ENCODE data around the gene TGM6.

TGM6 gene

DNA sequence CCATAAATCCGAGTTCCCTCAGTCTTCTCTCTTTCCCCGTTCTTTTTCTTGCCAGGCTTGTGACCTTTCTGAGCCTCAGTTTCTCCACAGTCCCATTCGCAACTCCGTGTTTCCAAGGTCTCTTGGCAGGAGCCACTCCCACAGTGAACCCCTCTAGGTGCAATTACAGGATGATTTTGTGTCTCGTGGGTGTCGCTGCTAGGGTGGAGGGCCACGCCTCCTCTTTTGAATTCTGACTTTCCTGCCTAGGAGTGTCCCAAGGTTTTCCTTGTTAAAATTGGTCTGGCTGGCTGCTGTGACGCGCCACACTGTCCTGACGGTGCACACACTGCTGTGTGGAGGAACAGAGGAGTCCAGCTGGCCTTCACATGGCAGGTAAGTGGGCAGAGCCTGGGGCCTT, at the start of gene TGM6:
Gene TGM6 (plus strand): TSS at position 301 of the 400 bp plus-strand sequence. CDS start 68 bp downstream, at position 369.
- no peak for DNase-seq

DNA sequence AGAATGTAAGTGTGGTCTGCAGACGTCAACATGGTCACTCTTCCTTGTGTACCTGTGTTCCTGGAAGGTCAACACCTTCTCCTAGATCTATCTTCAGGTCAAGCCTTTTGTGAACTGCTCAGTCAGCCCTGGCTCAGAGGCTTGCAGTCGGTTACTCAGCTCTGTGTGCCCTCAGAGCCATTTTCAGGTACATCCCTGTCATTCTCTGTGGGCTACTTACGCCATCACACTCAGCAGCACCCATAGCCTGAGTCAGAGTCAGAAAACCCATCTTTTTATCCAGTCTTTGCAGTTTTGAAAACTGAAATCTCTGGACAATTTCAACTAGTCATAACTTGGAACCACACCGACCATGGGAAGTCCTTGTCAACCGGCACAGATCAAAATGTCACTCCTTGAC, 49.6 kb upstream of the TGM6 start:
- DNase-seq: no peak

DNA sequence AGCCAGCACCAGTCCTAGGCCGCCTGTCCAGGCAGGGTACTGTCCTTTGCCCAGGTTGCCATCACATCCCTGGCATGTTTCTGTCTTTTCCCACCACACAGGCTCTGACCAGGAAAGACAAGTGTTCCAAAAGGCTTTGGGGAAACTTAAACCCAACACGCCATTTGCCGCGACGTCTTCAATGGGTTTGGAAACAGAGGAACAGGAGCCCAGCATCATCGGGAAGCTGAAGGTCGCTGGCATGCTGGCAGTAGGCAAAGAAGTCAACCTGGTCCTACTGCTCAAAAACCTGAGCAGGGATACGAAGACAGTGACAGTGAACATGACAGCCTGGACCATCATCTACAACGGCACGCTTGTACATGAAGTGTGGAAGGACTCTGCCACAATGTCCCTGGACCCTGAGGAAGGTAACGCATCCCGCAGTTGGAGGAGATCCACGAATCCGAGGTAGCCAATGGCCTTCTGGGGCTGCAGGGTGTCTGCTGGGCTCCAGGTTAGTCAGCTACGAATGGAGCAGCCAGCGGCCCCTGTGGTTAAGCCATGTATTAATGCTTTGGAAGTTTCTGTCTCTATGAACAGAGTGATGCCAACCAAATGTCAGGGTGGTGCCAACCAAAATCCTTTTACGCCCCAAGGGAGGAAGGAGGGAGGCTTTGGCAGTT, 48.7 kb upstream of the TGM6 start:
- DNase-seq: no peak

DNA sequence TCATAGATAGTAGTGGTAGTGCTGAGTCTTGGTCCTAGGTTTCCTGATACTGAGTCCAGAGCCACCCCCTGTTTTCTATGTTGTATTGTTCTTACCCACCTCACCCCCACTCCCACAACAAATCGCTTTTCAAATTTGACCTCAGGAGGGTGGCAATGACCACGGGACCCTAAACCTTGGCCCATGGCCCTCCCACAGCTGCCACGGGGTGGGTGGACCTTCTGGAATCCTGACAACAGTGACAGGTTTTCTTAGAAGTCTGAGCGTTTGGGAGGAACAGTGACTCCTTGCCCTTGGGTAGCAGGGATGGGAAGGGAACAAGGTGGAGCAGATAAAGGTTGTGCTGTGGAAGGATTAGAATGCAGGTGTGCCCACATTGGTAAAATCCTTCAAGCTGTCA, 48.0 kb upstream of the TGM6 start:
- DNase-seq: no peak

DNA sequence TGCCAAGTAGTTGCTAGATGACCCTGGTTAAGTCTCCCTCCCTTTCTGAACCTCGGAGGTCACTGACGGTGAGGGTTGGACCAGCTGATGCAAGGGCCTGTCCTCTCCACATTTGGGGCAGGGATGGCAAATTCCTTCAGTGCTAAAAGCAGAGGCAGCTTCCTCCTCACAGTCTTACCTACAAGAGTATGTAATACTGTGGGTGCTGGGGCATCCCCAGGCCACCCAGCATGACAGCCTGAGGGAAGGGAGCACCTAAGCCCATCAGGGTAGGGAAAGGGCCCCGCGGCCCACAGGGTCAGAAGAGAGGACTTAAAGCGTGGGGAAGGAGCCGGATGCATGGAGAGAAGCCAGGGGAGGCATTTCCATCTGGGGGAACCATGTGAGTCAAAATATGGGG, 46.9 kb upstream of the TGM6 start:
- no peak for DNase-seq

DNA sequence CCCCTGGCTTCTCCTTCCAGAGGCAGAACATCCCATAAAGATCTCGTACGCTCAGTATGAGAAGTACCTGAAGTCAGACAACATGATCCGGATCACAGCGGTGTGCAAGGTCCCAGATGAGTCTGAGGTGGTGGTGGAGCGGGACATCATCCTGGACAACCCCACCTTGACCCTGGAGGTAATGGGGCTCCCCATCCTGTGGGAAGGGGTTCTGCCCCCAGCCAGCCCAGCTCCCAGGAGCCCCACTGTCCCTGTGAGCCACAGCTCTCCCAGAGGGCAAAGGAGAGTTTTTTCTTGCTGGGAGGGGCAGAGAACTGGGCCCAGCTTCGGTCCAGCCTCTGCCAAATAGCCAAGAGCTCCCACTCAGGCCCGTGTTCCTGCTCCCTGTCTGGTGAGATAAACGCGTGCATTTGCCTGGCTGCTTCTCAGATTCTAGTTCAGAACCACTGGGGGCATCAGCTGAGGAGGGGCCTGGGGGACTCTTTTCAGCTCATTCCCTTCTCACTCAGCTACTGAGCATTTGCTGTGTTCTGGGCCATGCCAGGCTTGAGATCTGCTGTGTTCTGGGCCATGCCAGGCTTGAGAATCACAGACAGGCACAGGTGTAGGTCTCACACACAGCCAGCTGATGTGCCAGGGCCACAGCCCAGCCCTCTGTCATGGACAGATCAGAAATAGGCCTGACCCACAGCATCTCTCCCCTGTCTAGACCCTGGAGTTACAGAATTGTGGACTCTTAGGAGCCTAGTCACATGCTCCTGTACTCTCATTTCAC, 45.4 kb upstream of the TGM6 start:
- DNase-seq: no peak

DNA sequence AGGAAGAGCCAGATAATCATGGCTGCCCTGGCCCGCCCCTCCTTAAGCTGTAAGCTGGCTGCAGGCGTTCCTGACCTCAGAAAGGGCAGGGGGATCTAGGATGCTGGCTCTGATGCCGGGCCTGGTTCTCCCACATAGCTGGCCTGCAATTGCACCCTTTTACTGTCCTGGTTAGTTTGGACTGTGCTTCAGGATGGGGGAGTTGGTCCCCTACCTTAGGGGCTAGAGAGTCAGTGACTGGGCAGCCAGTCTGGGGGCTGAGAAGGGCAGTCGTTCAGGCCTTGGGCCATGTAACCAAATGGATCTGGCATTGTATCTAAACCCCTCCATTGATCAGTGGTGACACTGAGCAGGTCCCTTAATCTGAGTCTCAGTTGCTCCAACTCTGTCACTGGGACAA, 44.2 kb upstream of the TGM6 start:
- DNase-seq: no peak

DNA sequence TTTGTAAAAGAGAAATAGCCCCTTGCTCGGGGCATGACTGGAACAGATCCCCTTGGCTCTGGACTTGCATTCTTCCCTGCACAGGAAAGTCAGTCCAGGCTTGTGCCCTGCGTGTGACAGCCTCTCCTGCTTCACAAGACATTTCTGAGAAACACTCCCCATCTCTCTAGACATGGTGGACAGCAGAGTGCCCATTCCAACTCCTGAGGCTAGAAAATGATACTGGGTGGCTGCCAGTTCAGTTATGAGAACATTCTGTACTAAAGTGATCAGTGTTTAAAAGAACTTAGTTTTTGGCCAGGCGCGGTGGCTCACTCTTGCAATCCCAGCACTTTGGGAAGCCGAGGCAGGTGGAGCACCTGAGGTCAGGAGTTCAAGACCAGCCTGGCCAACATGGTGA, 43.6 kb upstream of the TGM6 start:
- no peak for DNase-seq

DNA sequence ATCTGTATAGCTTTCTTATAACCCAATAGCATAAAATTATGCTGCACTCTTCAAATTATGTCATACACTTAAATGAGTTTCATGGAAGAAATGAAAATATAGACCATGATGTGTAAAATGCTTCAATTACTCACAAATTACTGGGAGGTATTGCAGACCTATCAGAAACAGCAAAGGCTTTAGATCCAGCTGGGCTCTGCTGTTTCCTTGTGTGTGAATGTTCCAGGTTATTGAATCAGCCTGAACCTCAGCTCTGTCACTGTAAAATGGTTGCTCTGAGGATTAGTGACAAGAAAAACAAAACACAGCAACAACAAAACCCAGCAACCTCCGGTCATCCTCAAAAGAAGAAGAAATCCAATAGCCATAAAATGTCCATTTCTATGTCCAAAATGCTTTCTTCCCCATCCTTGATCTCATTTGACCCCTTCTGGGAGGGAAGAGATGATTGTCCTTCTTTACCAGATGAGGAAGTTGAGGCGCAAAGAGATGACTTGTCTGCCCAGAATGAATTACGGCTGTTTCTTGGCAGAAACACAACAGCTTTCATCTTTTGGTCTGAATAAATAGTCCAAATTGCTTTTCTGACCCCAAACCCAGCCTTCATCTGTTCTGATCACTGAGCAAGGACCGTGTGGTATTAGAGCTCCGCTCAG, 42.2 kb upstream of the TGM6 start:
- DNase-seq: no peak

DNA sequence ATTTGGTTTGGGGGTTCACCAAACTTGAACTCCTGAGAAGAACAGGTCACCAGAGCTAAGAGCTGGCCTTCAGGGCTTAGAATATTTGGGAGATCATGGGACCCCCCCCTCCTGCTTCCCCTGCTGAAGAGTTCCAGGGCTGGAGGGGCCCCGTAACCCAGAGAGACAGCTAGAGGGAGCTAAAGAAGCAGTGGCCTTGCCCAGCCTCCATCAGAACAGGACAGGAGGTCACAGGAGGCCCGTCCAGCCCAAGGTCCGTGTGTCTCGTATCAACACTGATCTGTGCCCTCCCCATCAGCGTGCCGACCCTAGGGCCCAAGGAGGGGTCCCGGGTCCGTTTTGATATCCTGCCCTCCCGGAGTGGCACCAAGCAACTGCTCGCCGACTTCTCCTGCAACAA, 40.6 kb upstream of the TGM6 start:
- no peak for DNase-seq

DNA sequence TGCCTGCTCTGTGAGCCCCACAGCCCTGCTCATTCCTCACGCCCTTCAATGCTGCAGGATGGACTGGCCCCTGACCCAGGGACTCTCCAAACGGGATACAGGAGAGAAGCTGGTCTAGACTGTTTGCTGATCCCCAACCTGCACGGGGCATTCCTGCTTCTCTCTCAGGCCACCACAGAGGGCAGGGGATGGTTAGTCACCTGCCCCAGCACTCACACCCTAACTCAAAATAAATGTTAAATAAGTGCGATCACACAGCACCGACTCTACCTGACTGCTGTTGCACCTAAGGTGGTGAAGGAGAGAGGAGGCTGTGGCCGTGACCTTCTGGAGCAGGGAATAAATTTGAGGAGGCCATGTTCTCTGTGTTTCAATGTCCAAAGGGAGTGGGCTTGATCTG, 39.9 kb upstream of the TGM6 start:
- no peak for DNase-seq

DNA sequence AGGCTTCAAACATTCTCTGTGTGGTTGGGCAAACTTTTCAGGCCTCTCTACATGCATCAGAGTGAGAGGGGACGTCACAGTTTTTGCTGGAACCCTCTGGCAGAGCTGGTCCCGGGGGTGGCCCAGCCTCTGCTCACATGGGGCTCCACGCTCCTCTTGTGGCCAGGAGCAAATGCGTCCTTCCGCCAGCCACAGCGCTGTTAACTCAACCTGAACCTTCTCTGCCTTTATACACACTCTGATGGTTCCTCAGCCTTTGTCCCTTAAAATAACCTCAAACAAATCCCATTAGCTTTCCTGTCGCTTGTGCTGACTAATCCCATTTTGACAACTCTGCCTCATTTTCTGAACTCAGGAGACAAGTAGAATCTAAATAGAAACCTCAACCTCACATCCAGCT, 39.4 kb upstream of the TGM6 start:
- DNase-seq: no peak

DNA sequence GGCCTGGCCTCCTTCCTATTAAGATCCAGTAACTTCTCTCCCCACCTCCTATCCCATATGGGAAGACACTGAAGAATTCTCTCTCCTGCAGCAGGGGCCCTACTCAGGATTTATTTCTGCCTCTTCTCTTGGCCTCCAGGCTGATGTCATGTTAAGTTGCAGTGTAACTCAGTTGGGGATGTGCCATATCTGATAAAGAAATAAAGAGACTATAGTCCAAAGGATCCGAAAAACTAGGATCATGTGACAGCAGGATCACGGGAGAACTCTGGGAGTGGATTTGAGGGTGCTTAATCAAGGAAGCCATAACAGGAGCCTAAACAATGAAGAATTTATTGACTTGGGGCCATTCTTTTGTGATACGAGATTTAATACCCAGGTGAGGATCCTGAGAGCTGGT, 38.5 kb upstream of the TGM6 start:
- no peak for DNase-seq

DNA sequence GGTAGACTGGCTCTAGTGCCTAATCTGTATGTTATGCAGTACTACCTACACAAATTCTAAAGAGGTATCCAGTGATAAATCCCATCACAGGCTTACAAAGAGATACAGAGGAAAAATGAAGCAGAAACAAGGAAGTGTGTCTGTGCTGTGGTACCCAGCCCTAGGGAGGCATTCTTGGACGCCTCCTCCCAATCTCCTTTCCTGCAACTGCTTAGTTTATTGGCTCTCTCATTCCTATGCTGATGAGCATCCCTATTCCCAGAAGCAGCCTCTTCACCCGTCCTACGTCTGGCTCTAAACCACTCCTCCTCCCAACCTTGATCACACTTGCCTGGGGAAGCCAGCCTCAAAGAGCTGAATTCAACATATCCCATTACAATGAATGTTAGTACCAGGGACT, 34.5 kb upstream of the TGM6 start:
- no peak for DNase-seq

DNA sequence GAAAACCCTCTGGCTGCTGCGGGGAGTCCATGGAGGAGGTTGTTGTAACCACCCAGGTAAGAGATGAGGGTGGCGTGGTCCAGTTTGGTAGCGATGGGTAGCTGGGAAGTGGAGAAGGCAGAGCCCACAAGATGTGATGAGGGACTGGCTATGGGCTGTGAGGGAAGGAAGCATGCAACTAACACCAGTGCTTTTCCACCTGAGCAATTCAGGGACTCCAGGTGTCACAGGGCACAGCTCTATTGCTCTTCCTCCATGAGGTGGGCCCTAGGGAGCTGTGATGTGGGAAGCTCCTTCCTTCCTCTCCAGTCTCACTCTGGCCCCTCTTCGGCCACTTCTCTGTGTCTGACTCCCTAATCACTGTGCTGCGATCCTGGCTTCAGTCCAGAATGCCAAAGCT, 32.4 kb upstream of the TGM6 start:
- no peak for DNase-seq

DNA sequence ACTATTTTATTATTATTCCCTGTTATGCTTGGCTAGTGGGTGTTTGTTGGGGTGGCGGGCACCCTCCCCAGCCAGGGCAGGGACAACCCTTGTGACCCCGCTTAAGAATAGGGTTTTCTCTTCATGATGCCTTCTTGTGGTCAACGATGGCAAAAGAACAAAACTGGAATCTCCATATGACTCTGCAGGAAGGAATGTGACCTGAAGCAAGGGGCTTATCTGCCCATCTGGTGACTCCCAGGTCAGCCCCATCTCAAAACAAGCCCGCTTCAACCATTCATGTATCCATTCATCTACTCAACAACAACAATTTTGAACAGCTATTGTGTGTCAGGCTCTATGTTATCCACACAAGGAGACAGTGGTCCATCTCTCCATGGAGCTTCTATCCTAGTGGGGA, 30.9 kb upstream of the TGM6 start:
- no peak for DNase-seq

DNA sequence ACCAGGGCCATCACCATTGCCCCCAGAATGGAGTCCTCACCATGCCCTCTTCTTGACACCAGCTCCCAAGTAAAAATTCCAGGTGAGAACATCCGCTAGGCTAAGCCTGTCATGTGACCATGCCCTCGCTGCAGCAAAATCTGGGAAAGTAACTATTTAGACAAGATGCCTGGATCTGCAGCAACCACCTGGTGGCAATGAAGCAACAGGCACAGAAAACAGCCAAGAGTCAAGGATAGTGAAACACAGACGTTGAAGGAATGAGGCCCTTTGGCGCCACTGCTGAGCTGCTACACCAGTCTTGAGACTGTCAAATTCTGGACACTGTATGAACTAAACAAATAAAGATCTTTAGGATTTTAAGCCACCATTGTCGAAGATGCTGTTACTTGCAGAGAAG, 30.1 kb upstream of the TGM6 start:
- DNase-seq: no peak

DNA sequence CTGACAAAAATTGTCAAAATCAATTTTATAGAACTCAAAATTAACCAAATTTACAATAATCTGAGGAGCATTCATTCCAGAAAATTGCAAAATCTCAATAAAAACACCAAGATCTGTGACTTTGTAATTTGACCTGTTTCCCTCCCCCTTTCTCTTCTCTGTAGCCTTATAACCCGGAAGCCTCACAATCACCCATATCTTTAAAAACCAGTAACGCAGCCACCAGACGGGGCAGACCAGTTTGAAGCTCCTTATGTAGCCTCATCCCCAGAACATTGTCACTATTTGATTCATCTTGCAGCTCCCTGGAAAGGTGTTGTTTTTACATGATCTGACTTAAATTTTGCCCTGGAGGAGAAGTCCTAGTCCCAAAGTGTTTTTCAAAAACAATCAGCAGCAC, 27.5 kb upstream of the TGM6 start:
- no peak for DNase-seq

DNA sequence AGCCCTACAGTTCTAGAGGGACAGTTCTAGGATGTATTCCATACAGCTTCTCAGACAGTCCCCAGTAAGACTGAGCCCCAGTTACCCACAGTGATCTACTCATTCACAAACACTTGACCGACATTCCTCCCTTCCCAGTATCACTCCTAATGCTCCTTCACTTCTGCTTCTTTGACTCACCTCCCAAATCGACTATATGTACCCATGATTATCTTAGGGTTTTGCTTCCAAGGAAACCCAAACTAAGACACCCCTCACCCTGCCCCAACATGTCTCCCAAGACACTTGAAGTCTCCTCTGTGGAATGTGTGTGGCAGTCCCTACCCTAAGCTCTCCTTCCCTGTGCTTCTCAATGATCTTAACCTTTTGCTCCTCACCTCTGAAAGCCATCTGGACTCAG, 23.6 kb upstream of the TGM6 start:
- no peak for DNase-seq

DNA sequence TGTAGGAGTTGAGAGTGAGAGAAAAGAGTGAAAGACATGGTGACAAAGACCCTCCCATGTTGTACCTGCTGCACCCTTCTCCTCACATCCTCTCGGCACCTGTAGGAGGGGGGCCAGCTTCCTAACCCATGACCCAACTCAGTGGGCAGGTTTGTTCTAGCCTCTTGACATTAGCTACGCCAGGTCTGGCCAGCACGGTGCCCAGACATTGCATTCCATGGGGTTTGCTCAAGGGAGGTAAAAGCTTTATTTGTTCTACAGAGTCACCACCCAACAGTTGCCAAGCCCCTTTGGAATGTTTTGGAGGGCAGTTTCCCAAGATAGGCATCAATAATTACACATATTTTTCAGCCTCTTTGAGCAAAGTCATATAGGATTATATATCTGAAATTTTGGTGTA, 22.7 kb upstream of the TGM6 start:
- no peak for DNase-seq

DNA sequence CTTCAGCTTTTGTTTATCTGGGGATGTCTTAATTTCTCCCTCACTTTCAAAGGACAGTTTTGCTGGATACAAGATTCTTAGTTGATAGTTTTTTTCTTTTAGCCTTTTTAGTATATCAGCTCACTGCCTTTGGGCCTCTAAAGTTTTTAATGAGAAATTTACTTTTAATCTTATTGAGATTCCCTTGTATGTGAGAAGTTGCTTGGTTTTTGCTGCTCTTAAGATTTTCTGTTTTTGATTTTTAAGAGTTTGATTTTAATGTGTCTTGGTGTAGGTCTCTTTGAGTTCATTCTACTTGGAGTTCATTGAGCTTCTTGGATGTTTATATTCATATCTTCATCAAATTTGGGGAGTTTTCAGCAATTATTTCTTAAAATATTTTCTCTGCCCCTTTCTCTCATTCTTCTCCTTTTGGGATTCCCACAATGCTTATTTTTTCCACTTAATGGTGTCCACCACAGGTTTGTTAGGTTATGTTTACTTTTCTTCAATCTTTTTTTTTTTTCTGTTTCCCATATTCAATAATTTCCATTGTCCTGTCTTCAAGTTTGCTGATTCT, 19.6 kb upstream of the TGM6 start:
- no peak for DNase-seq

DNA sequence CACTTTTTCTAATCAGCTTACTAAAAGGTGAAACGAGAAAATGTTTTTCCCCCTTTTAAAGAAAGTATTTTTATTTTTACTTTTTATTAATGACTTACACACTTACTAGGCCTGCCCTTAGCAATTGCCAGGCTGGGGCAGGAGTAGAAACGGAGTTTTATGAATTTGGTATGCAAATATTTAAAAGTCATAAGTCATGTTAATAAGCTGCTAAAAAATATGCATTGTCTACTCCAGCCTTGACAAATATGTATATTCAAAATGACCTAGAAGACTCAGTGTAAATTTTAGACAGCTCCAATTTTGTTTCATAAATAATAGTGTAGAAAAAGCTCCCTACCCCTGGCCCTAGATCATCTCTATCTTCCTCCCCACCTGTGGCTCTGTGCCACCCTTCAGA, 17.5 kb upstream of the TGM6 start:
- no peak for DNase-seq

DNA sequence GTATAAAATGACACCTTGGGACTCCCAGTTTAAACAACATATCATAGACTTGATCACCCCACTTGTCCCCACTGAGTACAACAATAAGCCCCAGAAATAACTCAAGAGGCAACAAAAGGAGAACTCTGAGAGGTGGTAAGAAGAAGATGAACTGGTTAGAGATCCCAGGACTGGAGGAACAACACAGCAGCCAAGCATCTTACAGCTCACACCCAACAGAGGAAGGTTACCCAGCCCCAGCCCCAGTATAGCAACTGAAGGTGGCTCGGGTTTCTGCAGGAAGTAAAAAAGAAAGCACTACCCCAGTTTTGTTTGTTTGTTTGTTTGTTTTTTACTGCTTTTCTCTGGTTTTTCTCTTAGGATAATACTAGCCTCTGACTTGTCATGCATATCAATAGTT, 17.1 kb upstream of the TGM6 start:
- DNase-seq: no peak

DNA sequence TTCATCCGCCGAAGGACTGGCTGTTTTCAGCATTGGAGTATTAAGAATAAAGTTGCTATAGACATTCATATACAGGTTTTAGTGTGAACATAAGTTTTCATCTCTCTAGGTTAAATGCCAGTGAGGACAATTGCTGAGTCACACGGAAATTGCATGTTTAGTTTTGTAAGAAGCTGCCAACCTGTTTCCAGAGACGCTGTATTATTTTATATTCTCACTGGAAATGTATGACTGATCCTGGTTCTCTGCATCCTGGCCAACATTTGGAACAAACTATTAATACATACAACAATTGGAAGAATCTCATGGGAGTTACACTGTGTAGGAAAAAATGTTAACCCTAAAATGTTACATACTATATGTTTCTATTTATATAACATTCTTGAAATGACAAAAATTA, 16.7 kb upstream of the TGM6 start:
- no peak for DNase-seq
